ENCODE data around the gene TAPBP.

DNA sequence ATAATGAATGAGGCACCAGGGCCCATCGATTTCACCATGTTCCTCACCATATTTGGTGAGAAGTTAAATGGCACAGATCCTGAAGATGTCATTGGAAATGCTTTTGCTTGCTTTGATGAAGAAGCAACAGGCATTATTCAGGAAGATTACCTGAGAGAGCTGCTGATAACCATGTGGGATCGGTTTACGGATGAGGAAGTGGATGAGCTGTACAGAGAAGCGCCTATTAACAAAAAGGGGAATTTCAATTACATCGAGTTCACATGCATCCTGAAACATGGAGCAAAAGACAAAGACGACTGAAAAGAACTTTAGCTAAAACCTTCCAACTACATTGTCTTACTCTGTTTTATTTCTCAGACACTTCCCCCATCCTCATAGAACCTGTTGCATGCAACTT is 25.3 kb upstream of the TAPBP start:
- TF ChIP-seq, protein P1, sequence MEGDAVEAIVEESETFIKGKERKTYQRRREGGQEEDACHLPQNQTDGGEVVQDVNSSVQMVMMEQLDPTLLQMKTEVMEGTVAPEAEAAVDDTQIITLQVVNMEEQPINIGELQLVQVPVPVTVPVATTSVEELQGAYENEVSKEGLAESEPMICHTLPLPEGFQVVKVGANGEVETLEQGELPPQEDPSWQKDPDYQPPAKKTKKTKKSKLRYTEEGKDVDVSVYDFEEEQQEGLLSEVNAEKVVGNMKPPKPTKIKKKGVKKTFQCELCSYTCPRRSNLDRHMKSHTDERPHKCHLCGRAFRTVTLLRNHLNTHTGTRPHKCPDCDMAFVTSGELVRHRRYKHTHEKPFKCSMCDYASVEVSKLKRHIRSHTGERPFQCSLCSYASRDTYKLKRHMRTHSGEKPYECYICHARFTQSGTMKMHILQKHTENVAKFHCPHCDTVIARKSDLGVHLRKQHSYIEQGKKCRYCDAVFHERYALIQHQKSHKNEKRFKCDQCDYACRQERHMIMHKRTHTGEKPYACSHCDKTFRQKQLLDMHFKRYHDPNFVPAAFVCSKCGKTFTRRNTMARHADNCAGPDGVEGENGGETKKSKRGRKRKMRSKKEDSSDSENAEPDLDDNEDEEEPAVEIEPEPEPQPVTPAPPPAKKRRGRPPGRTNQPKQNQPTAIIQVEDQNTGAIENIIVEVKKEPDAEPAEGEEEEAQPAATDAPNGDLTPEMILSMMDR (IDR thresholded peaks at IDR 0.05) = no peak
- TF ChIP-seq POLR2A (IDR thresholded peaks at IDR 0.05; ENCODE audit: low read depth) (no peak), EP300 (IDR thresholded peaks at IDR 0.05) (no peak), POLR2AphosphoS5 (IDR thresholded peaks at IDR 0.05) (no peak)
